ENCODE measurements around the gene PAX4.

PAX4 gene

GRCh38 chr7:127618042-127618441 lies at the start of gene PAX4:
PAX4 (minus strand) TSS chr7:127618142; CDS start chr7:127615928, 2,214 bp downstream.
- DNase-seq, result no peak

DNA sequence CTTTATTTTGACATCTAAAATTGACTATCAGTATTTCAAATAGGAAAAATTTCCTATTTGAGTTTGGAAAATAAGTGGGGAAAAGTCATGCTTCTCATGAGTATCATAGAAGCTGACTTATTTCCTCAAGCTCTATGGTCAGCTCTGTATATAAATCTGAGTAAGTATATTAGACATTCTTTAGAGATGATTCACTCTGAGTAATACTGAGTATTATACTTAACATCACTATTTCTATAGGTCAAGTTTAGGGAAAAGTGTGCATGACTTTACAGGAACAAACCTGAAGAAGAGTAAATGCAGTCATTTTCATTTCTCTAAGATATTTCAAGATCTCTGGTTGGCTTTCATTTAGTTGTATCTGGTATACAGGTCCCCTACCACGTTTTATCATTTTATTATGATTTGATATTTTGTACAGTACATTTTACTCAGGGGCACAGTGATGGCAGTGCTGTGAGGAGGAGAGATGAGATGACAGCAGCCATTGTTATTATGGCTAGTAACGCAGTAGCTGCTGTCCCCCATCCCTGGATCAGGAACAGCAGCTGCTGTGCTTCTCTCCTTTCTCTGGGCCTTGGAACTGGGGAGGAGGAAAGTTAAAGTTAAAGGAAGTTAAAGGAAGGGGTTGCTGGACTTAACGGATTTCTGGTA lies 49.2 kb upstream of the PAX4 start:
- no peak for DNase-seq

DNA sequence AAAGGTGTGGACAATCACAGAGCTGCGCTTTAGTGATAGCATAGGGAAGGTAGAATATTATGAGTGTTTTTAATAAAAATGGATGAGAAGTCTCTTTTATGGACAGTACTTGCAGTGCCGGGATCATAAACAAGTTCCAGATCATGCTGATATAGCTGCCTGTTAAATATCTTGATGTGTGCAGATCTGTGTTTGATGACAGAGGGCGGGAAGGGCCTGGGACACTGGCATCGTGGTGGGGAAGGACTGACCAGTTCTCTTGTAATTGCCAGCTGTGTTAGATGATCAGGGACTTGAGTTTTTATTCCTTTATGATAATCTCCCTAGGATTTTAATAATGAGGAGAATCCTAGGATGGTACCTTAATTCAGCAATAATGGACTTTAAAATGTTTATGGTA lies 48.7 kb upstream of the PAX4 start:
- DNase-seq, result no peak

DNA sequence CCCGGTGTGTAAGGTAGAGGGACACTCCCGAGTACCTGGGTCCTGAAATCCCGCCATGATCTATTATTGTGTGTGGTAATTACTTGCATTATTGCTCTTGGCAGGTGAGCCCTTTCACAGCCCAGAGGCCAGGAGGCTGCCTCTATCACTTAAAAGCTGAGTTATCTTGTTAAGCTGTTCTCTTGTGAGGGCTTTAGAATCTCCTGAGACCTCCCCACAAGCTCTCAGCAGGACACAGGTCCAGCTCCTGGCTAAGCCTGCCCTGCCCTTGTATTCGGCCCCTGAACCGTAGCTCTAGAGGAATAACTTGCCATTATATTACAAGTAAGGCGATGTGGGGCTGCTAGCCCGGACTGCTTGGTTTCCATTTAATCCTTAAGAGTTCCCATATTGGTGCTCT lies 48.0 kb upstream of the PAX4 start:
- no peak for DNase-seq

DNA sequence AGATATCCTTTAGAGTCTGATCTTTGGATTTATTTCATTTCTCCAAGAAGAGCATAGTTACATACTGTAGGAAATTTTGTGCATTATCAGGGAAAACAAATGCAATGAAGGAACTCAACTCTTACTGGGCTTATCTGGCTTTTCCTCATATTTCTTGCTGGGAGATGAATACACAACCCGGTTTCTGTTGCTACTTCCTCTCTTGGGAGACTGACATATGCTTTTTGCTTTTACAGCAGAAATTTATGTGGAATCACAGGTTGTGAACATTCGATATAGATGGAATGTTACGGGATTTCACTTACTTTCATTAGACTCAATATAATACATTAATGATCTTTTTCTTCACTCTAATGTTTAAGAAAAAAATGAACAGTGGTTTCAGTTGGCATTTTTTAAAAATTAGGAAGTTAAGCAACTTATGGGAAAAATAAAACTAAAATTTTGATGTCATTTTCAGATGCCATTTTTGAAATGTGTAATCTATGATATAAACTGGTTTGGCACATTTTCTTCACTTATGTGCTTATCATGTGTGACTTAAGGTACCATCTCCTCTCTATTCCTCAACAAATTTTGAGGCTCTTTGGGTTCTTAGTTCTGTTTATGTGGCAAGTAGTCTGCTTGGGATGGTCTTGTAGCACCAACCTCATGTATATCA lies 41.2 kb upstream of the PAX4 start:
- DNase-seq, result no peak

GRCh38 chr7:127657500-127657899 lies 39.6 kb upstream of the PAX4 start:
- no peak for DNase-seq

GRCh38 chr7:127655720-127656119 lies 37.8 kb upstream of the PAX4 start:
- no peak for DNase-seq

GRCh38 chr7:127654404-127655394 lies 36.8 kb upstream of the PAX4 start:
- no peak for DNase-seq

DNA sequence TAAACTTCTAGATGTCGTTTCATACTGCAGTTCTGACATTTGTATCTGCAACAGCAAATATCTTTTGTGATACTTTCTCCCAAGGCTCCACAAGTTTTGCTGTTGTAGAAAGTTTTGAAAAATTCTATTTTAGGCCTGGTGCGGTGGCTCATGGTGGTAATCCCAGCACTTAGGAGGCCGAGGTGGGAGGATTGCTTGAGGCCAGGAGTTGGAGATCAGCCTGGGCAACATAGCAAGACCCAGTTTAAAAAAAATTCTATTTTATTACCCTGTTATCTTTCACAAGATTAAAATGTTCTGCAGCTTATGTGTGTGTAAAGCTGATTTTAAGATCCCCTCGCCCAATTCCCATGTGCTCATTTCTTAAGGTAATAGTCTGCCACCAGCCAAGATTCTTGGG lies 35.5 kb upstream of the PAX4 start:
- DNase-seq, result no peak

DNA sequence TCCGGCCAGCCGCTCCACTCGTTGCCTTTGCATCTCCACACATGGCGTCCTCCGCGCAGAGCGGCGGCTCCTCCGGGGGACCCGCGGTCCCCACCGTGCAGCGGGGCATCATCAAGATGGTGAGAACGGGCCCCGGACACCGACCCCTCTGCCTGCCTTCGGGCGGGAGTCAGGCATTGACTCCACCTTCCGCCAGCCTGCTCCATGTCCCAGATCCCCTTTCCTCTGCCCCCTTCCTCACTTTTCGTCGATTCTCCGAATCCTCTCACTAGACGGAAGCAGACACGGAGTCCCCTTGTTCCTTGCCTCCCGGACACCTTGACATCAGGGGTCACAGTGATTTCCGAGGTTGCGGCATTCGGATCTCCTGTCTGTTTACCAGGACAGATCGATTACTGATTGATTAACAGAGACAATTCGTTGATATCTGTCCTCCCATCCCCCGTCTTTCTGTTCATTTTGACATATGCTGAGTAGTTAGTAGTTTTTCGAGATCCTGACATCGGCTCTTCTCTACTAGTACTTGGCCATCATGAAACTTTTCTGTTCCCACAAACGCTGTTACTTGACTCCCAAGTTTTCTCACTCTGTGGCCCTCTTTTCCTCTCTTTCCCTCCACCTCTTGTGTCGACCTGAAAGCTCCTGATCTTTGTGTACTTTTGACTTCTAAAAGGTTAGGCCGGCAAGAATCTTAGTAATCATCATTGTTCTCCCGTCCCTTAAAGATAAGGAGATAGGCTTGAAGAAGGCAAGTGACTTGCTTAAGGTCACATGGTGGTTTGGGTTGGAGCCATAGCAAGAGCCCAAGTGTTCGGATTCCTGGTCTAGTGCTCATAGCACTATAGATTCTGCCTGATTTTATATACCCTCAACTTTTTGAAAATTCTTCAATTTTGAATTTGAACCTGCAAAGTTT lies 34.6 kb upstream of the PAX4 start:
- no peak for DNase-seq

DNA sequence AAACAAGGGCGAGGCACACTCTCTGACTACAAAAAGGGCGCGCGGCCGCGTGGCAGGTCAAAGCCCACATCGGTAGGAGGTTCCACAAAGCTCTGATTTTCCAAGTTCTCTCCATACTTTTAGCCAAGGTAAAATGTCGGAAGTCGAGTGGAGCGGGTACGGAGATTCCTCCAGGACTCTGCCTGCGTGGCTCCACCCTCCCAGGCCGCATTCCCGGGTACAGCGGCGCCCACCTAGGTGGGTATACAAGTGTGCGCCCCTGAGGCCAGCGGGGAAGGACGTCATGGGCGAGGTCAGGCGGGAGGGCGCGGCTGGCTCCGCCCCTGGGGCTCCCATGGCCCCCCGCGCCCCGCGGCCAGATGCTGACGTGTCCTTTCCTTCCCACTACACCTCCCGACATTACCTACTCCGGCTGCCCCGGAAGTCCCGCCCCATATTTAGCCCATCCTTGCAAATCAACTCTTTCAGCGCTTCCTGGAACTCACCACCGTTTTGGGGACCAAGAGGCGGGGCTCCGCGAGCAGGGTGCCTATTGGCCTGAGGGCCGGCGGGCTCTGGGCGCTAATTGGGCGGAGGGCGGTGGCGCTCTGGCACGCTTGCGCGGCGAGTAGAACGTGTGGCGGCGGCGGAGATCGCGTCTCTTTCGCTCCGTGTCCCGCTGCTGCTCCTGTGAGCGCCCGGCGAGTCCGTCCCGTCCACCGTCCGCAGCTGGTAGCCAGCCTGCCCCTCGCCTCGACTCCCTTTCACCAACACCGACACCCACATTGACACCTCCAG lies 33.8 kb upstream of the PAX4 start, which contains the start of gene SND1:
TSS of gene SND1 (plus strand) at position 639 of the 777 bp plus-strand sequence. CDS start 180 bp downstream, outside the sequence.
- peak; percentile 97 for DNase-seq

GRCh38 chr7:127650847-127651555 lies 33.1 kb upstream of the PAX4 start:
- DNase-seq, result peak; percentile 3

- DNase-seq, result no peak
Observed at GRCh38 chr7:127648986-127649385, 31.0 kb upstream of the PAX4 start.

GRCh38 chr7:127647636-127648035 lies 29.7 kb upstream of the PAX4 start:
- DNase-seq, result no peak

DNA sequence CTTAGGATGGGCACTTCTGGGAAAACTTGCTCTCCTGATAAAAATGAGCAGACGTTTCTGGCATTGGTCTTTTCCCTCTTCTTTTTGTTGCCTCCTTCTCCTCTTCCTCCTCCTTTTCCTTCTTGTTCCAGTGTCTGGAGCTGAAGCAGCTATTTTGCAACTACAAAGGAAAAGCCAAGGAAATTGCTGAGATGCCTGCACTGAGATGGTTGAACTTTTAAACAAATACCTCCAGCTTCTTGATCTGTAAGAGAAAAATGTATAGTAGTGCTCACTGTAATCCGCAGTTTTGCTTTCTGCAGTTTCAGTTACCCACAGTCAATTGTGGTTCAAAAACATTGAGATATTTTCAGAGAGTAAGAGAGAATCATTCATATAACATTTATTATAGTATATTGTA lies 26.5 kb upstream of the PAX4 start:
- no peak for DNase-seq

DNA sequence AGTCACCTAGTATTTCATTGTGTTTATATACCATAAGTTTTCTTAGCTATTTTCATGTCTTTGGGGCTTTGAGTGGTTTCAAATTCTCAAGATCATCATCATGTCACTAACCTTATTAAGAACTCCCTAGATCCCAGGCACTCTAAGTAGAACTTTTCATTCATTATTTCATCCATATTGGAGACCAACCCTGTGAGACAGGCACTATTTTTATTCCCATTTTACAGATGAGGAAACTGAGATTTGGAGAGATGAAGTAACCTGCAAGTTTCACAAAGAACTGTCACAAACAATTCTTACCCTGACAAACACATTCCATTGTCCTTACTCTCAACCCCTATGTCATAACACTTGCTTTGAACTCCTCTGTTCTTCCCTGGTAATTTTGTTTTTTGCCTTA lies 20.3 kb upstream of the PAX4 start:
- no peak for DNase-seq

DNA sequence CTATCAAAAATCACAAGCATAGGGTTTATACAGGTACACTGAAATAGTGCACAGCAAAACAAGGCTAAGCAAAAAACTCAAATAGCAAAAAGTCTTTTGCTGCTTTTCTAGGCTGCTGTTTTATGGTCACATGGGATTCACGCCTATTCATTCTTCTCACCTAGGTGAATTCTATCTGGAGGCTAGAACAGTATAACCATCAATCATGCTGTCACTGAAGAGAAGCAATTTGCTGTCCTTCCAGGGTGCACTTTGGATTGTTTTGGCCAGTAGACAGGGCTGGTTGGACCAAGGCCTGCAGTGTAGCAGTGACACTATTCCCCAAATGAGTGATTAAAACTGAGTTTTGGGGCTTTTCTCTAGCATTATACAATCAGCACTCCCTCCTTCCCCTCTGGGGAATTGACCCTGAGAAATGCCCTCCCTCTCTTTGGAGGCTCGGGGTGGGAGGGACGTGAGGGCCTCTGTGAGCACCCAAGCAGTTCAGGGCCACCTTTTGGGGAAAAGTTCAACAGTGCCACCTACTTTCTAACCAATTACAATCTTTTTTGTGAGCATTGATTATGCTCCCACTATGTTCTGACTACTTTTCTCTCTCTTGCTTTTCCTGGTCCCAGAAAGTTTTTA lies 17.8 kb upstream of the PAX4 start:
- no peak for DNase-seq

DNA sequence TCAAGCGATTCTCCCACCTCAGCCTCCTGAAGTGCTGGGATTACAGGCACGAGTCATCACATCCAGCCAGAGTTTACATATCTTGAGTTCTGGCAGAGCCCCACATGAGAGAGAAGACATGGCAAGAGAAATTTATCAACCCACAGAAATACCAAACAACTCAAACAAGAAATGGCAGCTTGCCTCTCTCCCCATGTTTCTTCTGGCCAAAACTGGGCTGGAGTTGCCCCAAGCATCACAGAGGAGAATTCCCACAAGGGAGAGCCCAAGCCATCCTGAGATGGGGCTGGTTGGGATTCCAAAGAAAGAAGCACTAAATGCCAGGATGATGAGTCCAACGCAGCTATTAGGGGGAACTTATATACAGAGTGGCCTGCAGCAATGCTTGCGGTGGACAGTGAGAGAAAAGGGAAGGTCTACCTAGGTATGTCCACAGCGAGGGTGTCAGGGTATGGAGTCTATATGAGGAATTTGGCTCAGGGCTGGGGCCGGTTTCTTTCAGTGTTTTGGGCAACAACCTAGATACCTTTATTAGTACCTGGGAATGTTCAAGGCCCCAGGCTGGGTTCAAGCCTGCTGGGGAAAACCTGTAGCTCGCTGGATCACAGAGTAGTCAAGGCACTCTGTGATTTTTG lies 14.5 kb upstream of the PAX4 start:
- no peak for DNase-seq

DNA sequence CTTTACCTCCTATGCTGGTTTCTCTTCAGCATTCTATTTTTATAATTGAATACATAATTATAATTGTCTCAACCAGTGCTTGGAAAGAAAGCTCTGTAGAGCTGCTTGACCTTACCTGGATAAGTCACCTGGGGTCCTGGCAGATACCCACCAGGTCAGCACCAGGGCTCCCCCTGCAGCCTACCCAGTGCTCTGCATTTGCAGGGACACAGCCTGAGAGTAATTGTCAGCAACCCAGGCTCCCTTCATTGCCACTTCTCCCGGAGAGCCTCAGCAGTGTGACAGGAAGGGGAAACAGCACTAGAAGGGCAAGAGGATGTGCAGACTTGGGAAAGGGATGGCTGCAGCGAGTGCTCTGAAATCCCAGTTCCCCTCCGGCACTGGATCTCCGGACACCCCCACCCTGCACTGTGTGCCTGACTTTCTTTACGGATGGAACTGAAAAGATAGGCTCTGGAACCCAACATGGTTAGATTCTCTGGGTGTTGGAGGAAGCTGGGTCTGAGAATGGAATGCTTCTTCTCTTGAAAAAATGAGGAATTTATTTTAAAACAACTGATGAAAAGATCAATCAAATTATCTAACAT lies 11.4 kb upstream of the PAX4 start:
- peak; percentile 23 for DNase-seq

Data from activated T-cell treated with anti-CD3 and anti-CD28 coated beads for 4 hours (primary cell).